Endothelial cell of umbilical vein (primary cell): ENCODE measurements around the gene MED12. TPM values are rescaled to one million over a fixed set of nuclear protein-coding genes. Genes with fewer than 3 reads are reported as not detected.

ENCODE experiments used
- BruUV-seq: library from RNA; stranded (reverse); fragments of 400-500 nt; replicated peaks from 2 replicates; lab custom pipeline; 2021; lab: Mats Ljungman, UMichigan
- CTCF ChIA-PET: fragments of 300-600, 350-600 bp; sonication (Branson Sonifier 250); formaldehyde crosslinking; loops from one replicate; lab custom pipeline; 2021; ENCODE audit warnings: antibody characterized with exemption, inconsistent platforms; lab: Charles Lee
- POLR2A ChIA-PET: fragments of 300-600, 350-600 bp; sonication (Branson Sonifier 250); formaldehyde crosslinking; loops from one replicate; lab custom pipeline; 2021; ENCODE audit warnings: antibody characterized with exemption, inconsistent platforms; lab: Charles Lee
- DNase-seq: peaks from one replicate; pipeline ENCODE4 v3.0.0-alpha.2; 2011; ENCODE audit warnings: low read depth, low spot score
- FAIRE-seq: peaks from 2 replicates; lab custom pipeline; 2011; peaks lifted over from hg19 to GRCh38; lab: Jason Lieb, UNC
- H2AFZ ChIP-seq: 2 replicates; pipeline ENCODE4 v1.6.0; 2012; ENCODE audit warnings: low read depth, low read length, control low read depth, inconsistent platforms
- H3K27ac ChIP-seq: 2 replicates; pipeline ENCODE4 v1.5.1; 2011; ENCODE audit warnings: low read depth, mild to moderate bottlenecking, control low read depth, low read length, moderate library complexity; ENCODE audit not compliant: insufficient read depth
- H3K27me3 ChIP-seq, 2 experiments: 2 replicates each; pipeline versions ENCODE4 v1.6.0 to v1.6.1; 2011; ENCODE audit warnings: low read length in 2 of 2, mixed read lengths in 1 of 2; ENCODE audit not compliant: control insufficient read depth in 2 of 2, insufficient read depth in 2 of 2
- H3K36me3 ChIP-seq, 2 experiments: 2 replicates in 1 of 2; 3 replicates in 1 of 2; pipeline ENCODE4 v1.5.1; 2011; ENCODE audit warnings: low read length in 2 of 2, mild to moderate bottlenecking in 1 of 2, moderate library complexity in 1 of 2; ENCODE audit not compliant: control insufficient read depth in 2 of 2, insufficient read depth in 2 of 2; ENCODE audit errors: extremely low read depth in 1 of 2
- H3K4me1 ChIP-seq: 3 replicates; pipeline ENCODE4 v1.5.1; 2011; ENCODE audit warnings: mild to moderate bottlenecking, low read length; ENCODE audit not compliant: control insufficient read depth, insufficient read depth; ENCODE audit errors: extremely low read depth
- H3K4me2 ChIP-seq: 2 replicates; pipeline ENCODE4 v1.6.1; 2011; ENCODE audit warnings: low read length, control low read depth, mixed read lengths; ENCODE audit not compliant: insufficient read depth
- H3K4me3 ChIP-seq, 3 experiments: fragments of 200-600 bp in 1 of 3; sonication (generic), shearing (Covaris generic) in 1 of 3; replicated peaks in 1 of 3; 2 replicates each; pipeline ENCODE4 v1.5.1; 2011 to 2016; ENCODE audit warnings: control low read depth in 3 of 3, low read length in 3 of 3, mild to moderate bottlenecking in 2 of 3, inconsistent platforms in 1 of 3, low read depth in 1 of 3, moderate library complexity in 1 of 3; ENCODE audit not compliant: insufficient read depth in 1 of 3
- H3K79me2 ChIP-seq: 2 replicates; pipeline ENCODE4 v1.6.0; 2012; ENCODE audit warnings: low read length, inconsistent platforms; ENCODE audit not compliant: control insufficient read depth, insufficient read depth
- H3K9ac ChIP-seq: replicated peaks from 2 replicates; pipeline ENCODE3; 2011; ENCODE audit warnings: low read length, control low read depth; ENCODE audit not compliant: insufficient read depth; ENCODE audit errors: extremely low read depth
- H3K9me1 ChIP-seq: replicated peaks from 3 replicates; pipeline ENCODE4 v1.6.0; 2011; ENCODE audit warnings: mild to moderate bottlenecking, low read length; ENCODE audit not compliant: control insufficient read depth, insufficient read depth; ENCODE audit errors: extremely low read depth
- H3K9me3 ChIP-seq: replicated peaks from 2 replicates; pipeline ENCODE4 v1.5.1; 2012; ENCODE audit warnings: low read length, inconsistent platforms; ENCODE audit not compliant: control insufficient read depth, insufficient read depth
- H4K20me1 ChIP-seq: replicated peaks from 2 replicates; pipeline ENCODE3; 2011; ENCODE audit warnings: mild to moderate bottlenecking, low read length; ENCODE audit not compliant: control insufficient read depth, insufficient read depth; ENCODE audit errors: extremely low read depth
- CTCF ChIP-seq, 2 donors: IDR thresholded peaks; 1 replicate in 1 of 2; 2 replicates in 1 of 2; pipeline ENCODE4 v1.5.1; 2011; ENCODE audit warnings: low read length in 2 of 2, mild to moderate bottlenecking in 2 of 2, moderate library complexity in 2 of 2, control low read depth in 1 of 2, inconsistent platforms in 1 of 2, low read depth in 1 of 2; ENCODE audit not compliant: insufficient read depth in 1 of 2; ENCODE audit errors: extremely low read depth in 1 of 2
- EZH2 ChIP-seq: IDR thresholded peaks from 2 replicates; pipeline ENCODE4 v1.6.1; 2012; ENCODE audit warnings: borderline replicate concordance, low read depth, mild to moderate bottlenecking, moderate library complexity, low read length, inconsistent platforms; ENCODE audit not compliant: severe bottlenecking
- FOS ChIP-seq: IDR thresholded peaks from 2 replicates; pipeline ENCODE4 v1.6.1; 2011; ENCODE audit warnings: mild to moderate bottlenecking, low read length, moderate library complexity, borderline replicate concordance; ENCODE audit not compliant: insufficient read depth
- GATA2 ChIP-seq: IDR thresholded peaks from 2 replicates; pipeline ENCODE4 v1.7.0; 2011; ENCODE audit warnings: low read depth, mild to moderate bottlenecking, moderate library complexity, mixed read lengths, low read length; ENCODE audit not compliant: insufficient read length, insufficient read depth
- JUN ChIP-seq: IDR thresholded peaks from 2 replicates; pipeline ENCODE4 v1.6.1; 2011; ENCODE audit warnings: borderline replicate concordance, low read depth; ENCODE audit not compliant: insufficient read length, insufficient read depth
- MAX ChIP-seq: IDR thresholded peaks from 2 replicates; pipeline ENCODE4 v1.6.1; 2011; ENCODE audit not compliant: insufficient read depth, insufficient read length
- MYC ChIP-seq: IDR thresholded peaks from one replicate; pipeline ENCODE4 v1.6.1; 2011; ENCODE audit warnings: mild to moderate bottlenecking, low read depth, low read length
- POLR2A ChIP-seq: IDR thresholded peaks from 2 replicates; pipeline ENCODE4 v1.6.1; 2012; ENCODE audit warnings: low read depth, mild to moderate bottlenecking, control low read depth, low read length
- POLR2AphosphoS5 ChIP-seq: IDR thresholded peaks from 2 replicates; pipeline ENCODE4 v1.6.1; 2012; ENCODE audit warnings: low read depth, mild to moderate bottlenecking, control low read depth, low read length, moderate library complexity; ENCODE audit not compliant: insufficient read depth
- dilution Hi-C: fragments of 300-500 bp; cut with MboI; formaldehyde crosslinking; loops from one replicate; pipeline ENCODE4 v1.15.0; 2019; ENCODE audit warnings: low sequenced_read_pairs; ENCODE audit not compliant: extremely low pct_ligation_motif_present
- intact Hi-C: fragments of 100-400 bp; cut with micrococcal nuclease; formaldehyde crosslinking; loops from one replicate; pipeline ENCODE4 v1.10.0; 2022
- polyA plus RNA-seq, 4 experiments: library from polyadenylated mRNA; depleted of rRNA in 3 of 4; stranded (reverse) in 3 of 4; unstranded in 1 of 4; fragments of >200 nt; gene quantifications; 2 replicates each; pipeline versions ENCODE4 v1.2.1 to v1.2.3, GENCODE V29; 2011 to 2012; ENCODE audit warnings: missing spikeins in 1 of 4
- total RNA-seq: library from RNA; stranded (reverse); gene quantifications from 2 replicates; pipeline ENCODE4 v1.2.3, GENCODE V29; 2021

Gene MED12
- total and polyA plus RNA-seq, 2 donors (not counting 3 experiments of a cell fraction or from before 2014, with no cell fraction given): 28.1 to 65.3 TPM

- dilution Hi-C loops: no loop called here
- Histone ChIP-seq H3K9me3 (no peaks in the 10 kb centered on the region), H3K27me3 (no peaks in the 10 kb centered on the region), H4K20me1 (no peaks in the 10 kb centered on the region), H3K36me3 (no peaks in the 10 kb centered on the region), H3K27ac (no peak overlapping the region), H3K4me1 (no peaks in the 10 kb centered on the region), H3K79me2 (no peaks in the 10 kb centered on the region), H3K9ac (no peak overlapping the region), H3K4me3 (no peak overlapping the region), H2AFZ (no peak overlapping the region), H3K9me1 (no peaks in the 10 kb centered on the region), H3K4me2 (no peak overlapping the region)
- POLR2A ChIA-PET: no interaction called here
- intact Hi-C loops: no loop called here
- FAIRE-seq: no peak
- BruUV-seq: no TSS peak
- TF ChIP-seq POLR2A (no peak), MYC (no peak)
- CTCF ChIA-PET: interaction anchor here (1.0 kb wide), 1 partner anchor 203 kb away, joined by 3 read pairs; no protein-coding TSS in a partner anchor
- no peak for DNase-seq
These were observed 55.0 kb downstream of the MED12 start for GRCh38 chrX:71173440-71173839.

GRCh38 chrX:71174795-71175194 lies 56.4 kb downstream of the MED12 start:
- TF ChIP-seq EZH2 (no peak), POLR2A (no peak), POLR2AphosphoS5 (no peak), FOS (no peak), JUN (no peak), GATA2 (no peak), CTCF (IDR thresholded peaks at IDR 0.05; ENCODE audit: extremely low read depth in 1 of 2, insufficient read depth in 1 of 2, low read depth in 1 of 2, low read length in 2 of 2) (no peak), MAX (no peak), MYC (no peak)
- FAIRE-seq (peak; percentile 12), DNase-seq (no peak)
- H3K36me3 ChIP-seq: no peaks in the 10 kb centered on the region
- ChIA-PET POLR2A (no interaction called here), CTCF (no interaction called here)
- no peak overlapping the region for H2AFZ ChIP-seq
- no peaks in the 10 kb centered on the region for H3K79me2 ChIP-seq
- no peak overlapping the region for H3K27ac ChIP-seq
- no peak overlapping the region for H3K9ac ChIP-seq
- H3K4me2 ChIP-seq: no peak overlapping the region
- no peaks in the 10 kb centered on the region for H3K27me3 ChIP-seq
- H4K20me1 ChIP-seq: no peaks in the 10 kb centered on the region
- intact Hi-C loops: no loop called here
- H3K9me3 ChIP-seq: no peaks in the 10 kb centered on the region
- no peak overlapping the region for H3K4me3 ChIP-seq
- dilution Hi-C loops: no loop called here
- BruUV-seq: no TSS peak
- H3K4me1 ChIP-seq: no peaks in the 10 kb centered on the region
- no peaks in the 10 kb centered on the region for H3K9me1 ChIP-seq
